ENCODE measurements around the gene KCTD2.
A peak's percentile ranks its signal among the peaks of the same experiment; 100 is the strongest.

Gene KCTD2

GRCh38 chr17:75064040-75064439 lies 17.0 kb downstream of the KCTD2 start:
- no peak for TF ChIP-seq CTCF (conservative IDR thresholded peaks at IDR 0.05; ENCODE audit: control insufficient read depth, insufficient read depth, low read depth, low read length)
- DNase-seq (ENCODE audit: low read depth): no peak
- no peak overlapping the region for H3K4me3 ChIP-seq (ENCODE audit: control insufficient read depth, low read depth, low read length)

GRCh38 chr17:75064460-75064859 lies 17.4 kb downstream of the KCTD2 start:
- DNase-seq (ENCODE audit: low read depth): no peak
- H3K4me3 ChIP-seq (ENCODE audit: control insufficient read depth, low read depth, low read length): no peak overlapping the region
- TF ChIP-seq CTCF (conservative IDR thresholded peaks at IDR 0.05; ENCODE audit: control insufficient read depth, insufficient read depth, low read depth, low read length): no peak

- no peak for DNase-seq (ENCODE audit: low read depth)
- no peak for TF ChIP-seq CTCF (conservative IDR thresholded peaks at IDR 0.05; ENCODE audit: control insufficient read depth, insufficient read depth, low read depth, low read length)
- no peak overlapping the region for H3K4me3 ChIP-seq (ENCODE audit: control insufficient read depth, low read depth, low read length)
Measured at GRCh38 chr17:75064867-75065561, 18.0 kb downstream of the KCTD2 start.

- DNase-seq (ENCODE audit: low read depth): peak; percentile 50
Measured at GRCh38 chr17:75065562-75066151, 18.6 kb downstream of the KCTD2 start.

GRCh38 chr17:75067856-75068255 lies 20.8 kb downstream of the KCTD2 start:
- DNase-seq (ENCODE audit: low read depth): no peak

More at GRCh38 chr17:75065562-75066151, 18.6 kb downstream of the KCTD2 start:
- H3K4me3 ChIP-seq (ENCODE audit: control insufficient read depth, low read depth, low read length): no peak overlapping the region
- no peak for TF ChIP-seq CTCF (conservative IDR thresholded peaks at IDR 0.05; ENCODE audit: control insufficient read depth, insufficient read depth, low read depth, low read length)

GRCh38 chr17:75068750-75069149 lies 21.7 kb downstream of the KCTD2 start:
- TF ChIP-seq CTCF (conservative IDR thresholded peaks at IDR 0.05; ENCODE audit: control insufficient read depth, insufficient read depth, low read depth, low read length): no peak
- DNase-seq (ENCODE audit: low read depth): no peak
- H3K4me3 ChIP-seq (ENCODE audit: control insufficient read depth, low read depth, low read length): no peak overlapping the region

More at GRCh38 chr17:75067856-75068255, 20.8 kb downstream of the KCTD2 start:
- no peak overlapping the region for H3K4me3 ChIP-seq (ENCODE audit: control insufficient read depth, low read depth, low read length)
- no peak for TF ChIP-seq CTCF (conservative IDR thresholded peaks at IDR 0.05; ENCODE audit: control insufficient read depth, insufficient read depth, low read depth, low read length)
